ENCODE measurements around the gene PARVG.

PARVG gene

DNA sequence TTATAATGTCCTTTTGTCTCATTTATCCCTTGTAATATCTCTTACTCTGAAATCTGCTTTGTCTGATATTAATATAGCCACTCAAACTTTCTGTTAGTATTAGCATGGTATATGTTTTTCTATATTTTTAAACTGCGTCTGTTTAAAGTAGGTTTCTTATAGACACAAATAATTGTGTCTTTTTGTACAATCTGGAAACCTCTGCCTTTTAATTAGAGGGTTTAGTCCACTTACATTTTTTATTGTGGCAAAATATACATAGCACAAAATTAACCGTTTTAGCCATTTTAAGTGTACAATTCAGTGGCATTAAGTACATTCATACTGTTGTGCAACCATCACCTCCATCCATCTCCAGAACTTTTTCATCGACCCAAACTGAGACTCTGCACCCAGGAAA is 28.6 kb downstream of the PARVG start:
- H3K9ac ChIP-seq (ENCODE audit: low read length) = no peak overlapping the region

DNA sequence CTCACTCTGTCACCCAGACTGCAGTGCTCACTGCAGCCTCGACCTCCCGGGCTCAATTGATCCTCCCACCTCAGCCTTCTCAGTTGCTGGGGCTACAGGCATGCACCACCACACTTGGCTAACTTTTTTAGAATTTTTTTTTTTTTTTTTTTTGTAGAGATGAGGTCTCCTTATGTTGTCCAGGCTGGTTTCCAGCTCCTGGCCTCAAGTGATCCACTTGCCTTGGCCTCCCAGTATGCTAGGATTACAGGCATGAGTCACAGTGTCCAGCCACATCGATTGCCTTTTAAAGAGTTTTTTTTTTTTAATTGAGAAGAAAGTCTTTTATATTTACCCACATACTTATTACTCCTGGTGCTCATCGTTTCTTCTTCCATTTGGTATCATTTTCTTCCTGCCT is 30.0 kb downstream of the PARVG start:
- H3K4me3 ChIP-seq (ENCODE audit: insufficient read depth, low read length, poor library complexity, severe bottlenecking) = no peak overlapping the region
- no peak overlapping the region for H3K27ac ChIP-seq (ENCODE audit: low read depth, low read length)
- H3K4me2 ChIP-seq (ENCODE audit: low read depth, low read length, poor library complexity, severe bottlenecking) = no peak overlapping the region
- no peaks in the 10 kb centered on the region for H3K9me3 ChIP-seq (ENCODE audit: insufficient read depth, low read length)
- H3K36me3 ChIP-seq (ENCODE audit: low read length) = no peaks in the 10 kb centered on the region
- no peaks in the 10 kb centered on the region for H3K79me2 ChIP-seq (ENCODE audit: insufficient read depth, low read length)
- no peaks in the 10 kb centered on the region for H3K27me3 ChIP-seq (ENCODE audit: low read length)
- no peaks in the 10 kb centered on the region for H4K20me1 ChIP-seq (ENCODE audit: low read depth, low read length)
- no peaks in the 10 kb centered on the region for H3K9me2 ChIP-seq (replicated peaks; ENCODE audit: insufficient read depth, low read length)
- no peak overlapping the region for H3K9ac ChIP-seq (ENCODE audit: low read length)
- H3F3A ChIP-seq (ENCODE audit: insufficient read depth) = no peaks in the 10 kb centered on the region
- no peak for TF ChIP-seq EZH2phosphoT487 (conservative IDR thresholded peaks at IDR 0.05; ENCODE audit: low read length)
- TF ChIP-seq, protein P1, sequence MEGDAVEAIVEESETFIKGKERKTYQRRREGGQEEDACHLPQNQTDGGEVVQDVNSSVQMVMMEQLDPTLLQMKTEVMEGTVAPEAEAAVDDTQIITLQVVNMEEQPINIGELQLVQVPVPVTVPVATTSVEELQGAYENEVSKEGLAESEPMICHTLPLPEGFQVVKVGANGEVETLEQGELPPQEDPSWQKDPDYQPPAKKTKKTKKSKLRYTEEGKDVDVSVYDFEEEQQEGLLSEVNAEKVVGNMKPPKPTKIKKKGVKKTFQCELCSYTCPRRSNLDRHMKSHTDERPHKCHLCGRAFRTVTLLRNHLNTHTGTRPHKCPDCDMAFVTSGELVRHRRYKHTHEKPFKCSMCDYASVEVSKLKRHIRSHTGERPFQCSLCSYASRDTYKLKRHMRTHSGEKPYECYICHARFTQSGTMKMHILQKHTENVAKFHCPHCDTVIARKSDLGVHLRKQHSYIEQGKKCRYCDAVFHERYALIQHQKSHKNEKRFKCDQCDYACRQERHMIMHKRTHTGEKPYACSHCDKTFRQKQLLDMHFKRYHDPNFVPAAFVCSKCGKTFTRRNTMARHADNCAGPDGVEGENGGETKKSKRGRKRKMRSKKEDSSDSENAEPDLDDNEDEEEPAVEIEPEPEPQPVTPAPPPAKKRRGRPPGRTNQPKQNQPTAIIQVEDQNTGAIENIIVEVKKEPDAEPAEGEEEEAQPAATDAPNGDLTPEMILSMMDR (IDR thresholded peaks at IDR 0.05; ENCODE audit: insufficient read depth, low read length, poor library complexity, severe bottlenecking) = no peak
- H2AFZ ChIP-seq (ENCODE audit: low read depth, low read length, severe bottlenecking) = no peak overlapping the region

More for the DNA sequence above, 28.6 kb downstream of the PARVG start:
- no peak overlapping the region for H2AFZ ChIP-seq (ENCODE audit: low read depth, low read length, severe bottlenecking)
- no peaks in the 10 kb centered on the region for H3K9me3 ChIP-seq (ENCODE audit: insufficient read depth, low read length)
- H3K79me2 ChIP-seq (ENCODE audit: insufficient read depth, low read length) = no peaks in the 10 kb centered on the region
- TF ChIP-seq, protein P1 (IDR thresholded peaks at IDR 0.05; ENCODE audit: insufficient read depth, low read length, poor library complexity, severe bottlenecking) = no peak
- no peak for TF ChIP-seq EZH2phosphoT487 (conservative IDR thresholded peaks at IDR 0.05; ENCODE audit: low read length)
- H3K4me2 ChIP-seq (ENCODE audit: low read depth, low read length, poor library complexity, severe bottlenecking) = no peak overlapping the region
- no peaks in the 10 kb centered on the region for H3K36me3 ChIP-seq (ENCODE audit: low read length)
- no peak overlapping the region for H3K4me3 ChIP-seq (ENCODE audit: insufficient read depth, low read length, poor library complexity, severe bottlenecking)
- H3F3A ChIP-seq (ENCODE audit: insufficient read depth) = no peaks in the 10 kb centered on the region
- no peaks in the 10 kb centered on the region for H4K20me1 ChIP-seq (ENCODE audit: low read depth, low read length)
- no peaks in the 10 kb centered on the region for H3K9me2 ChIP-seq (replicated peaks; ENCODE audit: insufficient read depth, low read length)
- H3K27ac ChIP-seq (ENCODE audit: low read depth, low read length) = no peak overlapping the region
- no peaks in the 10 kb centered on the region for H3K27me3 ChIP-seq (ENCODE audit: low read length)

DNA sequence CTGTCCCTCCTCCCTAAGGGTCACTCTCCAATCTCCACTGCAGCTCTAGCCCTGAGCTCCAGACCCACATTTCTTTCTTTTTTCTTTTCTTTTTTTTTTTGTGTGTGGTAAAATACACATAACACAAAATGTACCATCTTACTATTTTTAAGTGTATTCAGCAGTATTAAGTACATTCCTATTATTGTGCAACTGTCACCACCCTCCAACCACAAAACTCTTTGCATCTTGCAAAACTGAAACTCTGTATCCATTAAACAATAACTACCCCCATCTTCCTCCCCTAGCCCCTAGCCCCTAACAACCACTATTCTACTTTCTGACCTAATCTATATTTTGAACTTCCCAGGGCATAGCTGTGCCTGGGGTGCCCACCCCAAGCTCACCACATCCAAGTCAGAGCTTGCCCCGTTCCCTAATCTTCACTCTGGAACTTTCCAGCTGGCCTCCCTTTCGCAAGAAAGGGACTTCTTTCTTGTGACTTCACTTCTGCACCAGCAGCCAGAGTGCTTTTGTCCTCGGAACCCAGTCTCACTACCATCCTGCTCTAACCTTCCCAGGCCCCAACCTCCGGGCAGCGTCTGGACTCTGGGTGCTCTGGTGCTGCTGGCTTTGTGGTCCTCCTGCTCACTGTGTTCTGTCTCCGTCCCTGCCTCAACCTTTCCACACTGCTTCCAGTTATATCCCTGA is 30.7 kb downstream of the PARVG start:
- Histone ChIP-seq H3K4me2 (ENCODE audit: low read depth, low read length, poor library complexity, severe bottlenecking) (no peak overlapping the region), H4K20me1 (ENCODE audit: low read depth, low read length) (no peaks in the 10 kb centered on the region), H3F3A (ENCODE audit: insufficient read depth) (no peaks in the 10 kb centered on the region), H3K36me3 (ENCODE audit: low read length) (no peaks in the 10 kb centered on the region), H3K9ac (ENCODE audit: low read length) (no peak overlapping the region), H3K9me2 (replicated peaks; ENCODE audit: insufficient read depth, low read length) (no peaks in the 10 kb centered on the region), H3K4me3 (ENCODE audit: insufficient read depth, low read length, poor library complexity, severe bottlenecking) (no peak overlapping the region), H3K27me3 (ENCODE audit: low read length) (no peaks in the 10 kb centered on the region), H3K9me3 (ENCODE audit: insufficient read depth, low read length) (no peaks in the 10 kb centered on the region), H3K79me2 (ENCODE audit: insufficient read depth, low read length) (no peaks in the 10 kb centered on the region), H2AFZ (ENCODE audit: low read depth, low read length, severe bottlenecking) (no peak overlapping the region), H3K27ac (ENCODE audit: low read depth, low read length) (no peak overlapping the region)
- TF ChIP-seq EZH2phosphoT487 (conservative IDR thresholded peaks at IDR 0.05; ENCODE audit: low read length) = no peak
- TF ChIP-seq, protein P1 (IDR thresholded peaks at IDR 0.05; ENCODE audit: insufficient read depth, low read length, poor library complexity, severe bottlenecking) = no peak

Measured in SU-DHL-6 (cell line).